DMS153 treated with DMSO at 0.1 percent for 48 hours (cell line): ENCODE measurements around the gene MRPL24.

Source experiments
- DNase-seq: peaks from one replicate; lab custom pipeline; 2025; ENCODE audit not compliant: unreplicated experiment; lab: John Stamatoyannopoulos, UW

MRPL24 gene

DNA sequence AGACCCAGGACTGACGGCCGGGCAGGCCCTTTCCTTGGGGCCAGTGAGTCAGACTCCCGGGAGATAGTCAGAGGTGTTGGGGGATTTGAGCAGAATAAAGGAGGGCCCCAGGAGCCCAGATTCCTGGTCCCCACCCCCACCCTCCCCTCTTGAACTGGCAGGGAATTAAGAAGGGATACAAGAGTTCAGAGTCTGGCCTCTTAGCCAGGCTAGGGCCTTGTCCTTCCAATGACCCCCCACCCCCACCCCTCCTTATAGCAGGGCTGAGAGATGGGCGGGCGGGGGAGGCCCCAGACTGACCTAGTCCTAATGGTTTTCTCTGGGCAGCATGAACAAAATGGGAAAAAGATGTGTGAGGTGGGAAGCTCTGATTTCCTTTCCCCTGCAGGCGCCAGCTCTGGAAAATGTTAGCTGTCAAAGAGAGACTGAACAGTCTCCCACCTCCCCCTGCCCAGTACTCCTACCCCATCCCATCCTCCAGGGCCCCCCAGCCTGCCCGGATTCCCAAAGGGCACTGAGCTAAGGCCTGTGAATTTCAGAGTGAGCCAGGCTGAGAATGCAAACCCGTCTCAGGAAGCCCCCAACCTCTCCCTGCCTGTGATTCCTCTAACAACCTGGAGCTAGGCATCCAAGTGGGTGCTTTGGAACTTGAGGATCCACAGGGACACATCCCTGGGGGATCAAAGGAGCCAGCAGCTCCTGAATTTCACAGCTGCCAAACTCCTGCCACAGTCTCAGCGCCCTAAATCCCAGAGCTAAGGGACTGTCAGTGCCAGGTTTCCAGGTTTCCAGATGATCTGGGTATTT, 29.7 kb downstream of the MRPL24 start:
- DNase-seq: no peak

GRCh38 chr1:156709757-156710489, 31.0 kb downstream of the MRPL24 start:
- no peak for DNase-seq

DNA sequence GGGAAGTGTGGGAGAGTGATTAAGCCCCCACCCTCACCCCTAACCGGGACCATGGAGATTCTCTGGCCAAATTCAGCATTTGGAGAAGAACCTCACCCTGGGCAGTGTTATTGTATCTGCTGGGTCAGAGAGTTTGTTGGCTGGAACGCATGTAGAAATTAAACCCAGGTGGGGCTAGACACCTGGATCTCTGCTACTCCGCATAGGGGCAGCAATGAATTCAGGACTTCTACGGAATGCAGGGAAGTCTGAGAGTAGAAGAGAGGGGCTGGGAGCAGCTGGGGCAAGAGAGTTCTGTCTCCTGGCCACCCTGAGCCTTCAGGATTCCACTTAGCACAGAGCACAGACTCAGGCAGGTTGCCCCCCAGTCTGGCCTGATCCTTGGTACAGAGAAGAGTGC, 31.9 kb downstream of the MRPL24 start:
- DNase-seq: no peak

DNA sequence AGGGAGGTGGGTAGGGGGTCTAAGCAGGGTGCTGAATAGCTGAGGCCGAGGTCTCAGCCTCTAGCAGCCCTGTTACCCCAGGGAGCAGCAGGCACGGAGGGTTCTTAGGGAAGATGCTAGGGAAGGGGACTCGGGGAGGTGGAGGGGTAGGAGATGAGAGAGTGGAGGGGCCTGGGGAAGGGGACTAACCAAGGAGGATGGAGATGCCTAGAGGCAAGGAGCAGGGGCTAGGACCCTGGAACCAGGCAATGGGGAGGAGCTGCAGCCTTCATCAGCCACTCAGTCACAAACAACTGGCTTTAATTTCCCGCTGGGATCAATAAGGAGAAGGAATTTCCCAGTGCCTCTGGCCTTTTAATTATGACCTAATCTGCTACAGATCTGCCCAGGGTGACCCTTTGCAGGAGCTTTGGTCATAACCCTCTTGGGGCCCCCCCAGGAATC, 32.6 kb downstream of the MRPL24 start:
- DNase-seq: no peak

DNA sequence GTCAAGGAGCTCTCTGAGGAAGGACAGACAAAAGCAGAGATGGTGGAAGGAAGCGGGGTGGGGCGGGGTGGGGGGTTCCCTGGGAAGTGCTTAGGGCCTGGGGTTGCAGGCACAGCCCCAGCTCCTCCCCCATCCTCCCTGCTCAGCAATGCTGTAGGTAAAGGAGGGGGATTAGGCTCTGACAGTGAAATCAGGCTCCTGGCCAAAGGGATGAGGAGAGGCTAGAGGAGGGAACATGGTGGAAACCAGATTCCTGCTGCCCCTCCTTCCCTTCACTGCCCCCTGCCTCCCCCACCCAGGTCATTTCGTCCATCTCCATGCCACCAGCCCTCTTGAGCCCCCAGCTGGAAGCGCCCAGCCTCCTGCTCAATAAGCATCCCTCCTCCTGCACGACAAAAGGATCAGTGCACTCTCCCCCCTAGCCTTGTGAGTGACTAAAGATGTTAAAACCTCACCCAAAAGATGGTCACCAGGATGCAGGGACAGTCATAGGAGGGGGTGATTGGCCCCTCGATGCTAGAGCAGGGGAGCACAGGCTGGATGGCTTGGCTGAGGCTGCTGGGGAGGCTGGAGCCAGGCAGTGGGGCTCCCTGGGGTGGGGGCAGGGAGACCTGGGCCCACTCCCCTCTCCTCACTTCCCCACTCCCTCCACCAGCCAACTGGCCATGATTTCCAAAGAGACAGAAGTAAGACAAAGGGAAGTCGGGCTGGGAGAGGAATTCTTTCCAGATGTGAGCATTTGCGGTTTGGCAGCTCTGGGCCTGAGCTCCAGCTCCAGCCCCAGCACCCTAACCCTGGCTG, 33.3 kb downstream of the MRPL24 start:
- DNase-seq: no peak

- DNase-seq: no peak
Observed at GRCh38 chr1:156706657-156707416, 34.1 kb downstream of the MRPL24 start.

DNA sequence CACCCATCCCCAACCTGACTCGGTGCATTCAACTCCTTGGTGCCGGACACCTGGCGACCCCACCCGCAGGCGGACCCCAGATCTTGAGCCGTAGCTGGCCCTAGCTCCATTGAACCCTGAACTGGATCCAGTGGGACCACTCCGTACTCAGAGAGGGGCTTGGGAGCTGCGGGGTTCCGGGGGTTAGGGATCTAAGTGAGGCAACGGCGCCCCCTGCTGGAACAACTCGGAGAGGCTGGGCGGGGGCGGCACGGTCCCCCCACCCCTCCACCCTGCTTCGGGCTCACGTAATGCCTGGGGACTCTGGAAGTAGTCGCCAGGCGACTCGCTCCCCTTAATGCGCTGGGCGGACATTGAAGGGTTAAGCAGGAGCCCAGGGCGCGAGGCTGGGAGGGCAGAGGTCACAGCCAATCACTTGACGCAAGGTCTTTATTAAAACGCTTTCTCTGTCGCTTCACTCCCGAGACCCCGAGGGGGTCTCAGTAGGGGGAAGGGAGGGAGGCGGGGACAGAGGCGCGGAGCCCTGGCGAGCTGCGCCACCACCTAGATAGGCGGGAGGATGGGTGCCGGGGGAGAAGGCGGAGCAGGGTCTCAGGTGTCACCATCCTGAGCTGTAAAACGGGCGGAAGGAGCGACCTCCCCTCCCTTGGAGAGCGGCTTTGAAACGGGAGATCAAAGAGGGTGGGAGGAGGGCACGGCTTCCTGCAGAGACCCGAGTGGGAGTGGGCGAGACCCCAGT, 34.8 kb downstream of the MRPL24 start:
- DNase-seq: peak; percentile 74

GRCh38 chr1:156705321-156705917, 35.5 kb downstream of the MRPL24 start, which contains the start of gene CRABP2:
CRABP2 (minus strand) TSS chr1:156705583; CDS start chr1:156705446, 137 bp downstream.
- peak; percentile 67 for DNase-seq

DNA sequence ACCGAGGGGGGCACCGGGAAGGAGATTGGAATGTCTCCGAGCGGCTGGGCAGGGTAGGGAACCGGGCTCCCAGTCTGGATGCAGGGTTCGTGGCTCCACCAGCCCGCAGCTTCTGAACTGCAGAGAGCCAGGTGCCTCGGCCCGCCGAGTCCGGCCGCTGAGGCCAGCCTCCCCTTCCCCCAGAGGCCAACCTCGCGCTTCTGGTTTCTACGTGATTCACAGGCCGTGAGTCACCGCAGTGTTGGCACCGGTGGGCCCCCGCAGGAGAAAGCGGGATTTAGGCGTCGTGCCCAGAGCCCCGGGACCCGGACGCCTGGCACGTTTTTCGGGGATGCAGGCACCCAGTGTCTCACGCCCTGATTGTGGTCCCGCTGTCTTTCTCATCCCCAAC, 36.0 kb downstream of the MRPL24 start:
- no peak for DNase-seq

- DNase-seq: no peak
Observed at GRCh38 chr1:156704166-156704711, 36.6 kb downstream of the MRPL24 start.

DNA sequence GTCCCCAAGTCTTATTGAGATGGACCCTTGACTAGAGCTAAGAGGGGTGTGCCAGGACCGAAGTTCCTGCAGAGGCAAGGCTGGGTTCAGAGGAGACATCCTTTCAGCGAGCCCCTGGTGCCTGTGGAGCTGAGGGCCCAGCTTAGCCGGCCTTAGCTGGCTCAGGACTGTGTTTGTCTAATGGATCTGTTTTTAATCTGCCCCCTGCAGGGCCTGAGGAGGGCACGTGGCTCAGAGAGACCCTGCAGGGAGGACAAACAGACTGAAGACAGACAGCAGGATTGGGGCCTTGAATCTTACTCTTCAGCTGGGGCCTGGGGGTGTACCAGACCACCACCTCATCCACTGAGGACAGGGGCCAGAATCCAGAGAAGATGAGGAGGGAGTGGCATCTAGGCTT, 37.1 kb downstream of the MRPL24 start:
- no peak for DNase-seq

DNA sequence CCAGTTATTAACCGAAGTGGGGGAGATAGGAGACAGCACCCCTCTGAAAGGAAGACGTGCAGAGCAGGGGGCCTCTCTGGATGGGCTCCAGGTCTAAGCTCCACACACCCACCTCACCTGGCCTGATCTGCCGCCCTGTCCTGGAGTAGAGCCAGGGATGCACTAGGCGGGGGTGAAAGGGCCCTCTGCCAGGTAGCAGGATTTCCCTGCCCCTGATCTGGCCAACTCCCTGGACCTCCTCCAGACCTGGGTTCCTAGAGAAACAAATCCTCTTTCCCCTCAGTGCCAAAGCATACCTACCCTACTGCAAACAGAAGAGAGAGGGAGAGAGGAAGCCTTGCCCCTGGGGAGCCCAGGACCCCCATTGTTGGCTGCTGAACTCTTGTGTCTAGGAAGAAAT, 37.6 kb downstream of the MRPL24 start:
- no peak for DNase-seq

- DNase-seq: no peak
Observed at GRCh38 chr1:156700736-156701531, 40.0 kb downstream of the MRPL24 start.

DNA sequence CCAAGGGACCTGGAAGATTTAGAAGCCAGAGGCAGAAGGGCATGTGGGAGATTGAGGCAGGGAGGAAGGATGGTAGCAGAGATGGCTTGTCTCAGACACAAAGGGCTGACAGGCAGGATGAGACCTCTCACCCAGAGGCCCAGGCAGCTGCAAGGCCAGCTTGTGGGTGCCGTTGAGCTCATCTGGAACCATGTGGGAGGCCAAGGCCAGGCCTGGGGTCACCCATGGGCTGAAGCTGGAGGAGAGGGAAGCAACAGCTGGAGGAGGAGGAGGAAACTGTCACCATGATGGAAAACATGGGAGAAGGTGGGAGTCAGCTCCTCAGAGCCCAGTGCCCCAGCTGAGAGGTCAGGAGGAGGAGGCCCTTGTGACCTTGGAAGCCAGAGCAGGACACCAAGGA, 41.9 kb downstream of the MRPL24 start:
- DNase-seq: no peak

DNA sequence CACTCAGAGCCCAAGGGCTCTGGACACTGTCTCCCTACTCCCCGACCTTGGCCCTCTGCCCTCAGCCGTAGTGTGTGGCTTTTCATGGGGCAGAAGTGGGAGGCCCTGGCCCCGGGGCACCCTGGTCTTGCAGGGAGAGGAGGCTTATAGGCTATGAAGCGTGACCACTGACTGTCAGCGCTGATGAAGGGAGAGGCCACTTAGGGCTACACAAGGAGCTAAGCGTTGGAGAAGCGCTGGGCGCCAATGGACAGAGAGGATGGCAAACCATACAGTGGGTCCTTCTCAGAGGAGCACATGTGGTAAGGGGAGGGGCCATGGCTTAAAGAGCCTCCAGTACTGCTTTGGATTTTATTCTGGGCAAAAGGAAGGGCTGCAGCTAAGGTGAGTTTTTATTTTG, 43.4 kb downstream of the MRPL24 start:
- DNase-seq: peak; percentile 63

GRCh38 chr1:156696755-156697154, 44.1 kb downstream of the MRPL24 start:
- no peak for DNase-seq

DNA sequence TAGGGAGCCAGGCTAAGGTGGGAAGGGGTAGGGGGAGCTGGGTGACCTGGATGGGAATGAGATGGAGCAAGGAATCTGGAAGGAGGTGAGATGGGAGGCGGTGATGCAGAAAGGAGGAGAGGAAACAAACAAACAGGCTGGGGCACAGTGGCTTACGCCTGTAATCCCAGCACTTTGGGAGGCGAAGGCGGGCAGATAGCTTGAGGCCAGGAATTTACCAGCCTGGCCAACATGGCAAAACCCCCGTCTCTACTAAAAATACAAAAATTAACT, 46.3 kb downstream of the MRPL24 start:
- DNase-seq: no peak

- DNase-seq: no peak
Observed at GRCh38 chr1:156693848-156694689, 46.8 kb downstream of the MRPL24 start.
